KG1 (cell line): ENCODE data around the gene WBP11.

Source experiments
- DNase-seq: peaks from one replicate; lab custom pipeline; 2025; lab: John Stamatoyannopoulos, UW

Gene WBP11

GRCh38 chr12:14824012-14824634, 20.8 kb upstream of the WBP11 start:
- no peak for DNase-seq

GRCh38 chr12:14814014-14814413, 10.7 kb upstream of the WBP11 start, which contains the start of gene SMCO3:
Gene SMCO3, minus strand, starts transcription at chr12:14814182. Its CDS starts 7,502 bp downstream, at chr12:14806680.
- no peak for DNase-seq

- no peak for DNase-seq
Measured at GRCh38 chr12:14811486-14811885, 8.2 kb upstream of the WBP11 start.

- no peak for DNase-seq
Measured at GRCh38 chr12:14810953-14811483, 7.7 kb upstream of the WBP11 start.

- no peak for DNase-seq
Measured at GRCh38 chr12:14810167-14810952, 7.1 kb upstream of the WBP11 start.

- no peak for DNase-seq
Measured at GRCh38 chr12:14803830-14804160, 517 bp upstream of the WBP11 start.

GRCh38 chr12:14802721-14803010, 612 bp downstream of the WBP11 start:
- no peak for DNase-seq

- DNase-seq: no peak
Measured at GRCh38 chr12:14802247-14802646, 1.0 kb downstream of the WBP11 start.

GRCh38 chr12:14795028-14795448, 8.2 kb downstream of the WBP11 start:
- no peak for DNase-seq

- DNase-seq: no peak
Measured at GRCh38 chr12:14785568-14785967, 17.7 kb downstream of the WBP11 start.

- no peak for DNase-seq
Measured at GRCh38 chr12:14784471-14784870, 18.8 kb downstream of the WBP11 start.

GRCh38 chr12:14782756-14783155, 20.5 kb downstream of the WBP11 start:
- no peak for DNase-seq

GRCh38 chr12:14781563-14781962, 21.7 kb downstream of the WBP11 start:
- DNase-seq: no peak

- DNase-seq: no peak
Measured at GRCh38 chr12:14780859-14781258, 22.4 kb downstream of the WBP11 start.

- DNase-seq: no peak
Measured at GRCh38 chr12:14779834-14780233, 23.4 kb downstream of the WBP11 start.

- DNase-seq: no peak
Measured at GRCh38 chr12:14777271-14777670, 26.0 kb downstream of the WBP11 start.

GRCh38 chr12:14776236-14776961, 26.9 kb downstream of the WBP11 start:
- peak; percentile 2 for DNase-seq

- no peak for DNase-seq
Measured at GRCh38 chr12:14775636-14775980, 27.7 kb downstream of the WBP11 start.

GRCh38 chr12:14774906-14775635, 28.2 kb downstream of the WBP11 start:
- no peak for DNase-seq

GRCh38 chr12:14774074-14774905, 29.0 kb downstream of the WBP11 start:
- DNase-seq: peak; percentile 34

- no peak for DNase-seq
Measured at GRCh38 chr12:14773685-14774073, 29.6 kb downstream of the WBP11 start.
